Panc1 (cell line): ENCODE measurements around the gene USP53. TPM values are rescaled to one million over a fixed set of nuclear protein-coding genes. Genes with fewer than 3 reads are reported as not detected.

Experiments used
- ATAC-seq: fragments of 200-7000 bp; cut with Tn5 transposase; 2 replicates; pipeline ENCODE4 v1.9.1; 2020; ENCODE audit warnings: mild to moderate bottlenecking, moderate library complexity
- BruUV-seq: library from RNA; stranded (reverse); fragments of 400-500 nt; replicated peaks from 2 replicates; lab custom pipeline; 2021; lab: Mats Ljungman, UMichigan
- CTCF ChIA-PET: fragments of 300-600 bp; sonication (Branson Sonifier 250); formaldehyde crosslinking; loops from one replicate; lab custom pipeline; 2022; ENCODE audit warnings: antibody characterized with exemption; lab: Charles Lee
- POLR2A ChIA-PET: fragments of 300-600 bp; sonication (Branson Sonifier 250); formaldehyde crosslinking; loops from one replicate; lab custom pipeline; 2022; ENCODE audit warnings: antibody characterized with exemption; lab: Charles Lee
- DNase-seq: peaks from one replicate; pipeline ENCODE4 v3.0.0-alpha.2; 2010; ENCODE audit warnings: low read depth, low spot score
- H3K27ac ChIP-seq: 2 replicates; pipeline ENCODE4 v1.5.1; 2011; ENCODE audit warnings: mild to moderate bottlenecking, low read length, inconsistent platforms
- H3K27me3 ChIP-seq: fragments of 200-500 bp; sonication (Bioruptor generic); 2 replicates; pipeline ENCODE4 v1.6.0; 2014; ENCODE audit warnings: low read length, inconsistent platforms; ENCODE audit not compliant: control insufficient read depth, insufficient read depth
- H3K36me3 ChIP-seq: fragments of 200-500 bp; sonication (Bioruptor generic); 2 replicates; pipeline ENCODE4 v1.5.1; 2014; ENCODE audit warnings: inconsistent platforms, mild to moderate bottlenecking, low read length, moderate library complexity; ENCODE audit not compliant: control insufficient read depth, insufficient read depth
- H3K4me1 ChIP-seq: 2 replicates; pipeline ENCODE4 v1.5.1; 2011; ENCODE audit warnings: inconsistent platforms, mild to moderate bottlenecking, low read length, moderate library complexity; ENCODE audit not compliant: control insufficient read depth, insufficient read depth
- H3K4me3 ChIP-seq, 2 experiments: 2 replicates each; pipeline ENCODE4 v1.5.1; 2011 to 2012; ENCODE audit warnings: low read depth in 2 of 2, low read length in 2 of 2, mild to moderate bottlenecking in 2 of 2, inconsistent platforms in 1 of 2, moderate library complexity in 1 of 2
- H3K9me3 ChIP-seq: fragments of 200-500 bp; sonication (Bioruptor generic); 2 replicates; pipeline ENCODE4 v1.5.1; 2014; ENCODE audit warnings: low read depth, mild to moderate bottlenecking, inconsistent platforms, low read length, moderate library complexity; ENCODE audit not compliant: control insufficient read depth, insufficient read depth
- CTCF ChIP-seq: fragments of 450-650 bp; IDR thresholded peaks from 2 replicates; pipeline ENCODE4 v1.5.1; 2017; ENCODE audit warnings: mild to moderate bottlenecking
- POLR2AphosphoS5 ChIP-seq: IDR thresholded peaks from 2 replicates; pipeline ENCODE4 v1.6.1; 2012; ENCODE audit warnings: mild to moderate bottlenecking, low read depth, low read length, moderate library complexity
- SIN3A ChIP-seq: IDR thresholded peaks from 2 replicates; pipeline ENCODE4 v1.6.1; 2012; ENCODE audit warnings: low read depth, mild to moderate bottlenecking, low read length, moderate library complexity, borderline replicate concordance; ENCODE audit not compliant: insufficient read depth
- TCF7L2 ChIP-seq: IDR thresholded peaks from 2 replicates; pipeline ENCODE4 v1.6.1; 2011; ENCODE audit warnings: mild to moderate bottlenecking, low read depth, low read length, inconsistent platforms
- in situ Hi-C: cut with HindIII; loops from 2 replicates; pipeline ENCODE4 v1.10.0; 2016; ENCODE audit warnings: low sequenced_read_pairs, low pct_unique_long_range_greater_than_20kb
- intact Hi-C: fragments of 100-400 bp; cut with micrococcal nuclease; formaldehyde crosslinking; loops from one replicate; pipeline ENCODE4 v1.10.0; 2022; ENCODE audit not compliant: unreplicated experiment
- total RNA-seq: library from RNA; stranded (reverse); gene quantifications from one replicate; pipeline ENCODE4 v1.2.1, GENCODE V29; 2021; ENCODE audit not compliant: unreplicated experiment
- TF ChIP-seq, protein P1 (sequence below), 2 experiments: IDR thresholded peaks; 2 replicates each; pipeline ENCODE4 v1.6.1; 2011 to 2012; ENCODE audit warnings: low read depth in 2 of 2, control low read depth in 1 of 2, low read length in 1 of 2, mild to moderate bottlenecking in 1 of 2, moderate library complexity in 1 of 2; ENCODE audit not compliant: insufficient read depth in 1 of 2

Gene USP53
- total RNA-seq, 1 experiment from 2014 or later: 5.3 TPM

- in situ Hi-C loops: no loop called here
- Histone ChIP-seq H3K27me3 (no peaks in the 10 kb centered on the region), H3K9me3 (no peaks in the 10 kb centered on the region), H3K4me3 (no peak overlapping the region), H3K4me1 (no peaks in the 10 kb centered on the region), H3K27ac (no peak overlapping the region), H3K36me3 (no peaks in the 10 kb centered on the region)
- TF ChIP-seq, protein P1, sequence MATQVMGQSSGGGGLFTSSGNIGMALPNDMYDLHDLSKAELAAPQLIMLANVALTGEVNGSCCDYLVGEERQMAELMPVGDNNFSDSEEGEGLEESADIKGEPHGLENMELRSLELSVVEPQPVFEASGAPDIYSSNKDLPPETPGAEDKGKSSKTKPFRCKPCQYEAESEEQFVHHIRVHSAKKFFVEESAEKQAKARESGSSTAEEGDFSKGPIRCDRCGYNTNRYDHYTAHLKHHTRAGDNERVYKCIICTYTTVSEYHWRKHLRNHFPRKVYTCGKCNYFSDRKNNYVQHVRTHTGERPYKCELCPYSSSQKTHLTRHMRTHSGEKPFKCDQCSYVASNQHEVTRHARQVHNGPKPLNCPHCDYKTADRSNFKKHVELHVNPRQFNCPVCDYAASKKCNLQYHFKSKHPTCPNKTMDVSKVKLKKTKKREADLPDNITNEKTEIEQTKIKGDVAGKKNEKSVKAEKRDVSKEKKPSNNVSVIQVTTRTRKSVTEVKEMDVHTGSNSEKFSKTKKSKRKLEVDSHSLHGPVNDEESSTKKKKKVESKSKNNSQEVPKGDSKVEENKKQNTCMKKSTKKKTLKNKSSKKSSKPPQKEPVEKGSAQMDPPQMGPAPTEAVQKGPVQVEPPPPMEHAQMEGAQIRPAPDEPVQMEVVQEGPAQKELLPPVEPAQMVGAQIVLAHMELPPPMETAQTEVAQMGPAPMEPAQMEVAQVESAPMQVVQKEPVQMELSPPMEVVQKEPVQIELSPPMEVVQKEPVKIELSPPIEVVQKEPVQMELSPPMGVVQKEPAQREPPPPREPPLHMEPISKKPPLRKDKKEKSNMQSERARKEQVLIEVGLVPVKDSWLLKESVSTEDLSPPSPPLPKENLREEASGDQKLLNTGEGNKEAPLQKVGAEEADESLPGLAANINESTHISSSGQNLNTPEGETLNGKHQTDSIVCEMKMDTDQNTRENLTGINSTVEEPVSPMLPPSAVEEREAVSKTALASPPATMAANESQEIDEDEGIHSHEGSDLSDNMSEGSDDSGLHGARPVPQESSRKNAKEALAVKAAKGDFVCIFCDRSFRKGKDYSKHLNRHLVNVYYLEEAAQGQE (IDR thresholded peaks at IDR 0.05; ENCODE audit: insufficient read depth in 1 of 2, low read depth in 2 of 2, low read length in 1 of 2): no peak
- TF ChIP-seq TCF7L2: no peak
- TF ChIP-seq POLR2AphosphoS5: no peak
- no peak for TF ChIP-seq SIN3A
- no peak for TF ChIP-seq CTCF
- CTCF ChIA-PET: no interaction called here
- ATAC-seq (no peak), DNase-seq (no peak)
- POLR2A ChIA-PET: no interaction called here
- intact Hi-C loops: loop anchor here (5.0 kb wide), 1 partner anchor 307 kb away; no protein-coding TSS in a partner anchor
- BruUV-seq: no TSS peak
Measured at GRCh38 chr4:119289313-119289712, 76.8 kb downstream of the USP53 start.

GRCh38 chr4:119290598-119290997 lies 78.1 kb downstream of the USP53 start:
- intact Hi-C loops: no loop called here
- Histone ChIP-seq H3K9me3 (no peaks in the 10 kb centered on the region), H3K36me3 (no peaks in the 10 kb centered on the region), H3K4me3 (no peak overlapping the region), H3K27me3 (no peaks in the 10 kb centered on the region), H3K27ac (no peak overlapping the region), H3K4me1 (no peaks in the 10 kb centered on the region)
- POLR2A ChIA-PET: no interaction called here
- CTCF ChIA-PET: no interaction called here
- ATAC-seq: no peak
- in situ Hi-C loops: no loop called here
- TF ChIP-seq SIN3A (no peak), POLR2AphosphoS5 (no peak), CTCF (no peak), TCF7L2 (no peak)
- TF ChIP-seq, protein P1 (IDR thresholded peaks at IDR 0.05; ENCODE audit: insufficient read depth in 1 of 2, low read depth in 2 of 2, low read length in 1 of 2): no peak
- no peak for DNase-seq
- no TSS peak for BruUV-seq
